PC-9 (cell line): ENCODE data around the gene SIDT1. TPM values are rescaled to one million over a fixed set of nuclear protein-coding genes. Genes with fewer than 3 reads are reported as not detected.

Source experiments
- BruUV-seq: library from RNA; stranded (reverse); fragments of 400-500 nt; replicated peaks from 2 replicates; lab custom pipeline; 2021; lab: Mats Ljungman, UMichigan
- CTCF ChIA-PET: fragments of 300-600 bp; sonication (Branson Sonifier 250); formaldehyde crosslinking; loops from one replicate; lab custom pipeline; 2022; ENCODE audit warnings: antibody characterized with exemption; lab: Charles Lee
- POLR2A ChIA-PET: fragments of 300-600 bp; sonication (Branson Sonifier 250); formaldehyde crosslinking; loops from one replicate; lab custom pipeline; 2022; ENCODE audit warnings: antibody characterized with exemption; ENCODE audit not compliant: unreplicated experiment; lab: Charles Lee
- DNase-seq, 2 experiments: peaks; one replicate each; pipeline versions ENCODE4 v3.0.0 to v3.0.0-alpha.2; 2015 to 2022; ENCODE audit warnings: mixed read lengths in 1 of 2
- H2AFZ ChIP-seq: fragments of 200-600 bp; sonication (generic); 2 replicates; pipeline ENCODE4 v1.8.1; 2017; ENCODE audit warnings: antibody characterized with exemption
- H3F3A ChIP-seq: fragments of 200-600 bp; sonication (generic); 2 replicates; pipeline ENCODE4 v1.8.1; 2017; ENCODE audit warnings: antibody characterized with exemption, mild to moderate bottlenecking, low read depth; ENCODE audit not compliant: insufficient read depth
- H3K27ac ChIP-seq: fragments of 200-600 bp; sonication (generic); 2 replicates; pipeline ENCODE4 v1.6.1; 2016; ENCODE audit warnings: mixed run types
- H3K27me3 ChIP-seq: fragments of 200-600 bp; sonication (generic); 2 replicates; pipeline ENCODE4 v1.6.1; 2016; ENCODE audit warnings: low read depth, mixed run types; ENCODE audit not compliant: insufficient read depth
- H3K36me3 ChIP-seq: fragments of 200-600 bp; sonication (generic); 2 replicates; pipeline ENCODE4 v1.6.1; 2016; ENCODE audit warnings: low read depth, mixed run types
- H3K4me1 ChIP-seq: fragments of 200-600 bp; sonication (generic); replicated peaks from 2 replicates; pipeline ENCODE4 v1.6.1; 2016; ENCODE audit warnings: mixed run types; ENCODE audit not compliant: insufficient read depth
- H3K4me2 ChIP-seq: fragments of 200-600 bp; sonication (generic); 2 replicates; pipeline ENCODE4 v1.6.1; 2017; ENCODE audit warnings: mixed run types
- H3K4me3 ChIP-seq: fragments of 200-600 bp; sonication (generic); 2 replicates; pipeline ENCODE4 v1.6.1; 2016; ENCODE audit warnings: mixed run types
- H3K79me2 ChIP-seq: fragments of 200-600 bp; sonication (generic); 2 replicates; pipeline ENCODE4 v1.6.1; 2017; ENCODE audit warnings: low read depth, mixed run types
- H3K9me2 ChIP-seq: fragments of 200-600 bp; sonication (generic); 2 replicates; pipeline ENCODE4 v1.8.1; 2017; ENCODE audit warnings: mild to moderate bottlenecking; ENCODE audit not compliant: insufficient read depth
- H3K9me3 ChIP-seq: fragments of 200-600 bp; sonication (generic); 2 replicates; pipeline ENCODE4 v1.8.1; 2016; ENCODE audit warnings: low read depth; ENCODE audit not compliant: insufficient read depth
- H4K20me1 ChIP-seq: fragments of 200-600 bp; sonication (generic); 2 replicates; pipeline ENCODE4 v1.8.1; 2017; ENCODE audit not compliant: insufficient read depth
- EZH2 ChIP-seq: fragments of 200-600 bp; sonication (generic); IDR thresholded peaks from 2 replicates; pipeline ENCODE4 v1.8.0; 2017; ENCODE audit warnings: antibody characterized with exemption, low read depth
- intact Hi-C: fragments of 100-400 bp; cut with micrococcal nuclease; formaldehyde crosslinking; loops from one replicate; pipeline ENCODE4 v1.10.0; 2022; ENCODE audit not compliant: unreplicated experiment
- total RNA-seq: library from RNA; stranded (reverse); gene quantifications from 2 replicates; pipeline ENCODE4 v1.2.3, GENCODE V29; 2021
- TF ChIP-seq, protein P1 (sequence below): fragments of 200-600 bp; sonication (generic); conservative IDR thresholded peaks from 2 replicates; pipeline ENCODE4 v1.6.1; 2017; ENCODE audit warnings: mixed run types, antibody characterized with exemption, mild to moderate bottlenecking, moderate library complexity

The SIDT1 gene
- total RNA-seq, 1 experiment from 2014 or later: 1.2 TPM

DNA sequence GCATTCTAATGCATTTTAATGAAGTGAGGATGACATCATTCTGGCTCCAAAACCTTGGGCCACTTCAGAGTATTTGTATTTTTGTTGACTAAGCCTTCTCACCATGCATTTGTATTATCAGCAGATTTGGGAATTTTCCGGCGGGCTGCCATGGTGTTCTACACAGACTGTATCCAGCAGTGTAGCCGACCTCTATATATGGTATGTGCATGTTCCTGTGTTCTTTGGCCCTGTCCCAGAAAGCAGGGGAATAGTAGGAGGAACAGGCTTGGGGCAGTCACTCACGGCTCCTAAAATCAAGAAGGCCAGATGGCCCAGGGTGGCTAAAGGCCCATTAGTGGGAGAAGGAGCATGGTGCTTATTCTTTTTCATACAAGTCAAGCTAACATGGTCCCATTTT is 83.6 kb downstream of the SIDT1 start:
- H3K4me1 ChIP-seq: no peaks in the 10 kb centered on the region
- H3F3A ChIP-seq: no peaks in the 10 kb centered on the region
- CTCF ChIA-PET: no interaction called here
- no TSS peak for BruUV-seq
- TF ChIP-seq, protein P1, sequence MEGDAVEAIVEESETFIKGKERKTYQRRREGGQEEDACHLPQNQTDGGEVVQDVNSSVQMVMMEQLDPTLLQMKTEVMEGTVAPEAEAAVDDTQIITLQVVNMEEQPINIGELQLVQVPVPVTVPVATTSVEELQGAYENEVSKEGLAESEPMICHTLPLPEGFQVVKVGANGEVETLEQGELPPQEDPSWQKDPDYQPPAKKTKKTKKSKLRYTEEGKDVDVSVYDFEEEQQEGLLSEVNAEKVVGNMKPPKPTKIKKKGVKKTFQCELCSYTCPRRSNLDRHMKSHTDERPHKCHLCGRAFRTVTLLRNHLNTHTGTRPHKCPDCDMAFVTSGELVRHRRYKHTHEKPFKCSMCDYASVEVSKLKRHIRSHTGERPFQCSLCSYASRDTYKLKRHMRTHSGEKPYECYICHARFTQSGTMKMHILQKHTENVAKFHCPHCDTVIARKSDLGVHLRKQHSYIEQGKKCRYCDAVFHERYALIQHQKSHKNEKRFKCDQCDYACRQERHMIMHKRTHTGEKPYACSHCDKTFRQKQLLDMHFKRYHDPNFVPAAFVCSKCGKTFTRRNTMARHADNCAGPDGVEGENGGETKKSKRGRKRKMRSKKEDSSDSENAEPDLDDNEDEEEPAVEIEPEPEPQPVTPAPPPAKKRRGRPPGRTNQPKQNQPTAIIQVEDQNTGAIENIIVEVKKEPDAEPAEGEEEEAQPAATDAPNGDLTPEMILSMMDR: no peak
- TF ChIP-seq EZH2: no peak
- H3K4me2 ChIP-seq: no peak overlapping the region
- no peak overlapping the region for H3K27ac ChIP-seq
- H3K36me3 ChIP-seq: no peaks in the 10 kb centered on the region
- no peaks in the 10 kb centered on the region for H3K79me2 ChIP-seq
- DNase-seq: no peak
- H3K9me2 ChIP-seq: no peaks in the 10 kb centered on the region
- H2AFZ ChIP-seq: no peak overlapping the region
- H4K20me1 ChIP-seq: no peaks in the 10 kb centered on the region
- POLR2A ChIA-PET: no interaction called here
- H3K4me3 ChIP-seq: no peak overlapping the region
- H3K27me3 ChIP-seq: no peaks in the 10 kb centered on the region
- intact Hi-C loops: no loop called here
- no peaks in the 10 kb centered on the region for H3K9me3 ChIP-seq

DNA sequence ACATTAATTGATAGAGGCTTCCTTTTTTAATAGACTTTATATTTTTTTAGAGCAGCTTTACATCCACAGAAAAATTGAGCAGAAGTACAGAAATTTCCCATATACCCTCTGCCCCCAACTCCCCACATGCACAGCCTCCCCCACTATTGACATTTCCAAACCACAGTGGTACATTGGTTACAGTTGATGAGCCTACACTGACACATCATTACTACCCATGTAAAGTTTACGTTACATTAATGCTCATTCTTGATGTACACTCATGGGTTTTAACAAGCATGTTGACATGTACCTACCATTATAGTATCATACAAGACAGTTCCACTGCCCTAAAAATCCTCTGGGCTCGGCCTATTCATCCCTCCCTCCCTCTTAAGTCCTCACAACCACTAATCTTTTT is 85.4 kb downstream of the SIDT1 start:
- no peaks in the 10 kb centered on the region for H4K20me1 ChIP-seq
- no peaks in the 10 kb centered on the region for H3K36me3 ChIP-seq
- ChIA-PET CTCF (no interaction called here), POLR2A (no interaction called here)
- no peak overlapping the region for H3K4me2 ChIP-seq
- intact Hi-C loops: no loop called here
- BruUV-seq: no TSS peak
- no peaks in the 10 kb centered on the region for H3K9me3 ChIP-seq
- H3K27me3 ChIP-seq: no peaks in the 10 kb centered on the region
- TF ChIP-seq EZH2: no peak
- TF ChIP-seq, protein P1: no peak
- H3K27ac ChIP-seq: no peak overlapping the region
- no peak overlapping the region for H2AFZ ChIP-seq
- H3K79me2 ChIP-seq: no peaks in the 10 kb centered on the region
- no peaks in the 10 kb centered on the region for H3K9me2 ChIP-seq
- no peaks in the 10 kb centered on the region for H3F3A ChIP-seq
- DNase-seq: no peak
- H3K4me1 ChIP-seq: no peaks in the 10 kb centered on the region
- no peak overlapping the region for H3K4me3 ChIP-seq

DNA sequence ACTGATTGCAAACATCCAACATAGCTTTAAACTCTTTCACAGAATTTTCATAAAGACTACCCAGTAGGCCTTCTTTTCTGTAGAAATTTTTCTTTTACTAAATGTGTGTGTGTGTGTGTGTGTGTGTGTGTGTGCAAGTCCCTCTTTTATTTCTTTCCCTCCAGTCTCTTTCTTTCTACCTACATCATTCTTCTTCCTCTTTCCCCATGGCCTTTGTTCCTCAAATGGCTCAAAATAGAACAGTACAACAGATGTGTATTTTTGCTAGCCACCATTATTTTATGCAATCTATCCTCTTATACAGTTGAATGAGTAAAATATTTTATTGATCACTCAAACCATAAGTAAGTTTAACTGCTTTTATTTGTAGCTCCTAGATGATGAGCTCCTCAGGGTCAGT is 87.7 kb downstream of the SIDT1 start:
- Histone ChIP-seq H4K20me1 (no peaks in the 10 kb centered on the region), H3K4me1 (no peaks in the 10 kb centered on the region), H3K36me3 (no peaks in the 10 kb centered on the region), H3K79me2 (no peaks in the 10 kb centered on the region), H3K27ac (no peak overlapping the region), H3K9me2 (no peaks in the 10 kb centered on the region), H3K4me3 (no peak overlapping the region), H3K4me2 (no peak overlapping the region), H3F3A (no peaks in the 10 kb centered on the region), H3K9me3 (no peaks in the 10 kb centered on the region), H2AFZ (no peak overlapping the region), H3K27me3 (no peaks in the 10 kb centered on the region)
- intact Hi-C loops: loop anchor here (10.0 kb wide), 2 partner anchors 325 to 485 kb away; no protein-coding TSS in a partner anchor
- ChIA-PET POLR2A (interaction anchor here (0.7 kb wide), 1 partner anchor 815 kb away, joined by 3 read pairs; no protein-coding TSS in a partner anchor), CTCF (interaction anchor here (0.6 kb wide), 1 partner anchor 54 kb away, joined by 3 read pairs; no protein-coding TSS in a partner anchor)
- BruUV-seq: no TSS peak
- TF ChIP-seq, protein P1: no peak
- no peak for TF ChIP-seq EZH2
- DNase-seq: no peak
